ENCODE measurements around the gene SLC35G3.
"Not testable (repeated sequence)": the region's sequence is repeated elsewhere in the genome, so short reads cannot be mapped to it uniquely, and the experiment has no call there.

The SLC35G3 gene

GRCh38 chr17:35210741-35211140 lies 16.5 kb upstream of the SLC35G3 start:
- DNase-seq (ENCODE audit: low read depth, low spot score): no peak

GRCh38 chr17:35202582-35202981 lies 8.4 kb upstream of the SLC35G3 start:
- DNase-seq (ENCODE audit: low read depth, low spot score): not testable (repeated sequence)

GRCh38 chr17:35195062-35195461 lies 869 bp upstream of the SLC35G3 start:
- not testable (repeated sequence) for DNase-seq (ENCODE audit: low read depth, low spot score)

- DNase-seq (ENCODE audit: low read depth, low spot score): no peak
These were observed 1.5 kb downstream of the SLC35G3 start for GRCh38 chr17:35192708-35193107.

DNA sequence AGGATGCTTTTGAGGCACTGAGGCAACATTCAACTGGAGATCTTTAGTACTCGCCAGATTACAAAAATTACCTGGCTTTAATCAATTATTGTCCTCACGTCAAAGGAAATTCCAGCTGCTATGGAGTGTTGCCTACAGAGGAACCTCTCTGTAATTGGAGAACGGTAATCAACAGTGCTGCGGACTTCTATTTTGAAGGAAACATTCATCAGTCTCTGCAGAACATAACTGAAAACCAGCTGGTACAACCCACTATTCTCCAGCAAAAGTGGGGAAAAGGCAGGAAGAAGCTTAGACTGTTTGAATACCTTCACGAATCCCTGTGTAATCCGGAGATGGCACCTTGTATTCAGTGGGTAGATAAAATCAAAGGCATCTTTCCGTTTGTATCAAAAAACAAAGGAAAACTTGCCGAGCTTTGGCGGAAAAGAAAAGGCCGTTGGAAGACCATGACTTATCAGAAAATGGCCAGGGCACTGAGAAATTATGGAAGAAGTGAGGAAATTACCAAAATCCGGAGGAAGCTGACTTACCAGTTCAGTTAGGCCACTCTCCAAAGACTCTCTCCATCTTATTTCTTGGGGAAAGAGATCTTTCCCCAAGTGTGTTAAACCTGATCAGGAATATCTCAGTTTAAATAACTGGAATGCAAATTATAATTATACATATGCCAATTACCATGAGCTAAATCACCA lies 3.0 kb downstream of the SLC35G3 start:
- DNase-seq (ENCODE audit: low read depth, low spot score): no peak

GRCh38 chr17:35189291-35189690 lies 4.9 kb downstream of the SLC35G3 start:
- DNase-seq (ENCODE audit: low read depth, low spot score): no peak

DNA sequence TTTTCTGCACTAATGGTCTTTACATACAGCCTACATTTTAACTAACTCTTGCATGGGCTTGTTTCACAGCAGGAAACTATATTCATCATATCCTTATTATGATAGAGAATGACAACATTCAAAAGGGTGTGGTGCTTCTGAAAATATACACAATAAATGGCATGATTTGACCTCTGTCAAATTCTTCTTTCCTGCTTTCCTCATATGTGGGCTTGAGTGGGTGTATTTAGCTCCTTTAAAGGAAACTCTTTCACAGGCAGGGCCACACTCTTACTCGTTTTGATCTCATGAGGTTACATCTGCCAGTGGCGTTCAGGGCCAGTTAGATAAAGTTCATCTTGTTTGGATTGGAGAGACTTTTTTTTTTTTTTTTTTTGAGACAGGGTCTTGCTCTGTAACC lies 6.1 kb downstream of the SLC35G3 start:
- DNase-seq (ENCODE audit: low read depth, low spot score): no peak

- DNase-seq (ENCODE audit: low read depth, low spot score): no peak
These were observed 6.7 kb downstream of the SLC35G3 start for GRCh38 chr17:35187481-35187880.

DNA sequence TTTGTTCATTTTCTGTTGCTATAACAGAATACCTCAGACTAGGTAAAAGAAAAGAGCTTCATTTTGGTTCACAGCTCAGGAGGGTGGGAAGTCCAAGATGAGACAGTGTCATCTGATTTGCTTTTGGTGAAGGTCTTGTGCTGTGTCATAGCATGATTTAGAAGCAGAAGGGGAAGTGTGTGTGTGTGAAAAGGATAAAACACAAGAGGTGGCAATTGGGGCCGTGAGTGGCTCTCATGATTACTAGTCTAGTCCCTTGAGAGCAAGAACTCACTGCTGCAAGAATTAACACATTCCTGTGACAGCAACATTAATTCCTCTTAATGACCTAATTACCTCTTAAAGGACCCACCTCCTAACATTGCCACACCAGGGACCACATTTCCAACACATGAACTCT lies 8.3 kb downstream of the SLC35G3 start:
- no peak for DNase-seq (ENCODE audit: low read depth, low spot score)

DNA sequence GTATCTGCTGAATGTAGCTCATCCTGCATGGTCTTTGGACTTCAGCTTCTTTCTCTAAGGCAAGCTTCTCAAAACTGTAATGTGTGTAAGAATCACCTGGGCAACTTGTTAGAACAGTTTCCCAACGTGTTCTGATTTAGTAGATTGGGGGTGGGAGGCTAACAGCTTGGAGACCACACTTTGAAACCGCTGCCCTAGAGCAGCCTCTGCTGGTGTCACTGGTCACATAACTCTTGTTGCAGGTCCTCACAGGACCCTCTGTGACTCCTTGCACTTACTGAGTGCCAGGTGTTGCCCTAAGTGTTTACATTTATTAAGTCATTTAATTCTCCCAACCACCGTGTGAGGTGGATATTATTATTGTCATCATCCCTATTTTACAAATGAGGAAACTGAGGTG lies 9.9 kb downstream of the SLC35G3 start:
- DNase-seq (ENCODE audit: low read depth, low spot score): no peak

GRCh38 chr17:35183332-35183731 lies 10.9 kb downstream of the SLC35G3 start:
- DNase-seq (ENCODE audit: low read depth, low spot score): no peak

DNA sequence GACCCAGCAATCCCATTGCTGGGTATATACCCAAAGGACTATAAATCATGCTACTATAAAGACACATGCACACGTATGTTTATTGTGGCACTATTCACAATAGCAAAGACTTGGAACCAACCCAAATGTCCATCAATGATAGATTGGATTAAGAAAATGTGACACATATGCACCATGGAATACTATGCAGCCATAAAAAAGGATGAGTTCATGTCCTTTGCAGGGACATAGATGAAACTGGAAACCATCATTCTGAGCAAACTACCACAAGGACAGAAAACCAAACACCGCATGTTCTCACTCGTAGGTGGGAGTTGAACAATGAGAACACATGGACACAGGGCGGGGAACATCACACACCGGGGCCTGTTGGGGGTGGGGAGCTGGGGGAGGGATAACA lies 14.8 kb downstream of the SLC35G3 start:
- DNase-seq (ENCODE audit: low read depth, low spot score): not testable (repeated sequence)

GRCh38 chr17:35176897-35177296 lies 17.3 kb downstream of the SLC35G3 start:
- DNase-seq (ENCODE audit: low read depth, low spot score): no peak

DNA sequence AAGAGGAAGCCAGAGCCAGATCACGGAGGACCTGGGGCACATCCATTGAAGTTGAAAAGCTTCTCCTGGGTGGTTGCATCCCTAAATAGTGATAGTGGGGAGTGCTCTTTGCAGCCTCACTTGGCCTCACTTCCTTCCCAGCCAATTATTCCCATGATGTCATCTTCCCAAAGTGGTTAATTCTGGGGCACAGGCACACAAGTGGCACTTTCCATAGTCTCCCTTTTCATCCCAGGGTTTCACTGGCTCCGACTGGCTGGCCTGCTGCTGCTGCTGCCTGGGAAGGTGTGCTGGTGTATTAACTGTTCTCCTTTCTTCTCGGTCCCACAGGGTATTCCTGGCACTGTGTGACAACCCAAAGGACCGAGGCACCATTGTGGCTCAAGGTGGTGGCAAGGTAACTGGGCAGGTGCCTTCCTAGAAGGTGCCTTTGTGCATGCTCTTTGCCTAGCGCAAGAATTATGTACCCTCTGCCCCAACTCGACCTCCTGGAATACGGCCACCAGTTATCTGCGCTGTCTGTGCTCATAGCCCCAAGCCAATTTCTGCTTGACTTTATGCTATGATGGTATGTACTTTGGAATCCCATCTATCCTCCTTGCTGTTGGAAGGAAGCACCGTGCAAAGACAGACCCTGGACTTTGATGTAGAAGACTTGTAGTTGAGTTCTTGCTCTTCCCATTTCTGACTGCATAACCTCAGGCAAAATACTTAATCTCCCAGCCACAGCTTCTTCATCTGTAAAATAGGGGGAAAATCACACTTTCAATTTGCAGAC lies 18.4 kb downstream of the SLC35G3 start:
- DNase-seq (ENCODE audit: low read depth, low spot score): no peak

DNA sequence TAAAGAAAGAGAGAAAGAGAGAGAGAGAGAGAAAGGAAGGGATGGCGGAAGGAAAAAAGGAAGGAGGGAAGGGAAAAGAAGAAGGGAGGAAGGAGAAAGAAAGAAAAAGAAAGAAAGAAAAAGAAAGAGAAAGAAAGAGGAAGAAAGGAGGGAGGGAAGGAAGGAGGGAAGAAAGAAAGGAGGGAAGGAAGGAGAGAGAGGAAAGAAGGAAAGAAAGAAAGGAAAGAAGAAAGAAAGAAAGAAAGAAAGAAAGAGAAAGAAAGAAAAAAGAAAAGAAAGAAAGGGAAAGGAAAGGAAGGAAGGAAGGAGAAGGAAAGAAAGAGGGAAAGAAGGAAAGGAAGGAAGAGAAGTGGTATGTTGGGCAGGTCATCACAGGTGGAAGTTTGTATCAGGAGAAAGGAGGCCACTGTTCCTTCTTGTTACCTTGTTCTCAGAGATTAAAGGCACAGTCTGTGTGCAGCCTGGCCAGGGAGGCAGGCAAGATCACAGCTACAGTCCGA lies 19.3 kb downstream of the SLC35G3 start:
- DNase-seq (ENCODE audit: low read depth, low spot score): no peak

DNA sequence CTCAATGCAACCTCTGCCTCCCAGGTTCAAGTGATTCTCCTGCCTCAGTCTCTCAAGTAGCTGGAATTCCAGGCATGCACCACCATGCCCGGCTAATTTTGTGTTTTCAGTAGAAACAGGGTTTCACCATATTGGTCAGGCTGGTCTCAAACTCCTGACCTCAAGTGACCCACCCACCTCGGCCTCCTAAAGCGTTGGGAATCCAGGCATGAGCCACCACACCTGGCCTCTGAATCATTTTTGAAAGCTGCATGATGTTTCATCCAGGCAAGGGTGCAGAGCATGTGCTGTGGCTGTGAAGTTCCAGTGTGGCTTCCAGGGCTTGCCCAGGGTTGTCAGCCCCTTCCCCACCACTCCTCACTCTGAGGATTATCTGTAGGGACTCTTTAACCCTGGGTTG lies 21.9 kb downstream of the SLC35G3 start:
- DNase-seq (ENCODE audit: low read depth, low spot score): not testable (repeated sequence)

DNA sequence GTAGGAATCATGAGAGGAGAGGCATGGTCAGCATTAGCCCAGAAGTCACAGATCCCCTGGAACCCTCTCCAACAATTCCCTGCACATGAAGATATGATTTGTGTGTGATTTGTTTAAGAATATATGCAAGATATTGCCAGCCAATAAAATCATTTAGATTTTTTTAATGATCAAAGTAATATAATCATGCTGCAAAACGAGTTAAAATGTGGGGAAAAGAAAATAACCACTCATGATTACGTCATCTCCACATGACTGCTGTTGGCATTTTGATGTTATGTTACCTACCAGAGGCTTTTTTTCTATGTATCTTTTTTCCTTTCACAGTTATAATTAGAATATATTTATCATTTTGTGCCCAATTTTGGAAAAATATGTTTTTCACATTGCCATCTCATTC lies 22.4 kb downstream of the SLC35G3 start:
- no peak for DNase-seq (ENCODE audit: low read depth, low spot score)

DNA sequence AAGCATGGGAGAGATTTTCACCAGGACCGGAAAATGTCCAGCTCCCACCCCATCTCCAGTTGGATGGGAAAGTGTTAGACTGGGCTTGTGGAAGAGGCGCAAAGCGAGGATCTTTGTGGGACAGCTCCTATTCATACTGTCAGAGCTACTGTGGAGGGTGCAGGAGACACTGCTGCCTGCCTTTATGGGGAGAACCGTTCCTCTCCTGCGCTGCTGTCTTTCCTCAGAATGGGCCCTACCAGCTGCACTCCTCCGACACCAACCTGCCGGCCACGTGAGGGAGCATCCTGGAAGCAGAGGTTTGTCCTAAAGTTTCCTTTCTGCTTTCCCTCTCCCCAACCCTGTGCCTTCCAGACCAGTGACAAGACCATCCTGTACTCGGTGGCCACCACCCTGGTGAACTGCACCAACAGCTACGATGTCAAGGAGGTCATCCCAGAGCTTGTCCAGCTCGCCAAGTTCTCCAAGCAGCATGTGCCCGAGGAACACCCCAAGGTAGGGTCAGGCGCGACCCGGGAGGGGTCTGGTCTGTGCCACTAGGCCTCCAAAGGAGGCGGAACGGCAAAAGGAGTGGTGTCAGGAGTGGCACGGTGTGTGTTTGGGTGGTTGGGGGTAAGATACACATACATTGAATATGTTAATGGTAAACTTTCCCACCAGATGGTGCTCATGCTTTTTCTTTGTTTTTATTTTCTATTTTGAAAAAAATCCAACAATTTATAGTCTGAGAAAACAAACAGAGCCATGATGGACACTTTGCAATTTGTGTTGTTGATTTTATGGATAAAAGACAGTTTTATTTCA lies 23.0 kb downstream of the SLC35G3 start:
- no peak for DNase-seq (ENCODE audit: low read depth, low spot score)

- DNase-seq (ENCODE audit: low read depth, low spot score): no peak
These were observed 24.3 kb downstream of the SLC35G3 start for GRCh38 chr17:35169835-35170363.

- no peak for DNase-seq (ENCODE audit: low read depth, low spot score)
These were observed 26.5 kb downstream of the SLC35G3 start for GRCh38 chr17:35167666-35168065.

- no peak for DNase-seq (ENCODE audit: low read depth, low spot score)
These were observed 27.1 kb downstream of the SLC35G3 start for GRCh38 chr17:35167046-35167445.

DNA sequence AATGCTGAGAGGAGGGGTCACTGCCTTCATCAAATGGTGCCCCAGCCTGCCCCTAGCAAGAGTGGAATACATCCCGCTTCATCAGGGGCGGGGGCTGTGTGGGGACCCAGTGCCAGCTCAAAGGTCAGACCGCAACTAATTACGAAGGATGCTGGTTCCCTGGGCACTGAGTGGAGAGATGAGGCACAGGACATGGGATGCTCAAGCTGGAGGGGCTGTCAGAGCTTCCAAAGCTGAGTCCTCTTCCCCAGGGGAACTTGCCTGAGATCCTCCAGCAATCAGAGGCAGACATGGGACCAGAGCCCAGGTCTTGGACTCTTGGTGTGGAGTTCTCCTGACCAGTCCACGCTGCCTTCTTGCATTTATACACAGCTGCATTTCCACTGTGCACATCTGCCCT lies 27.7 kb downstream of the SLC35G3 start:
- no peak for DNase-seq (ENCODE audit: low read depth, low spot score)
